HEK293T (cell line): ENCODE data around the gene MORN5.

Source experiments
- BHLHE40 ChIP-seq: fragments of 450-650 bp; IDR thresholded peaks from 2 replicates; pipeline ENCODE4 v1.6.1; 2016; ENCODE audit warnings: mild to moderate bottlenecking, moderate library complexity, borderline replicate concordance
- ELF4 ChIP-seq: fragments of 450-650 bp; IDR thresholded peaks from 2 replicates; pipeline ENCODE4 v1.6.1; 2017; ENCODE audit warnings: antibody characterized with exemption
- FOXA1 ChIP-seq: fragments of 450-650 bp; IDR thresholded peaks from 2 replicates; pipeline ENCODE4 v1.6.1; 2016; ENCODE audit warnings: mild to moderate bottlenecking
- FOXK2 ChIP-seq: fragments of 450-650 bp; IDR thresholded peaks from 2 replicates; pipeline ENCODE4 v1.6.1; 2016; ENCODE audit warnings: mild to moderate bottlenecking
- FOXM1 ChIP-seq: fragments of 450-650 bp; IDR thresholded peaks from 2 replicates; pipeline ENCODE4 v1.6.1; 2017; ENCODE audit warnings: mild to moderate bottlenecking, borderline replicate concordance
- HDGF ChIP-seq: fragments of 450-650 bp; IDR thresholded peaks from 2 replicates; pipeline ENCODE4 v1.6.1; 2017; ENCODE audit warnings: antibody characterized with exemption, borderline replicate concordance
- LEF1 ChIP-seq: fragments of 450-650 bp; IDR thresholded peaks from 2 replicates; pipeline ENCODE4 v1.6.1; 2017; ENCODE audit warnings: mild to moderate bottlenecking, borderline replicate concordance
- NFRKB ChIP-seq: fragments of 450-650 bp; IDR thresholded peaks from 2 replicates; pipeline ENCODE4 v1.6.1; 2016; ENCODE audit warnings: mild to moderate bottlenecking, moderate library complexity
- TARDBP ChIP-seq: fragments of 450-650 bp; IDR thresholded peaks from 2 replicates; pipeline ENCODE4 v1.6.1; 2016
- ZNF384 ChIP-seq: fragments of 450-650 bp; IDR thresholded peaks from 2 replicates; pipeline ENCODE4 v1.6.1; 2016
- TF ChIP-seq, protein P1 (sequence below): fragments of 450-650 bp; IDR thresholded peaks from 2 replicates; pipeline ENCODE4 v1.6.1; 2016

DNA sequence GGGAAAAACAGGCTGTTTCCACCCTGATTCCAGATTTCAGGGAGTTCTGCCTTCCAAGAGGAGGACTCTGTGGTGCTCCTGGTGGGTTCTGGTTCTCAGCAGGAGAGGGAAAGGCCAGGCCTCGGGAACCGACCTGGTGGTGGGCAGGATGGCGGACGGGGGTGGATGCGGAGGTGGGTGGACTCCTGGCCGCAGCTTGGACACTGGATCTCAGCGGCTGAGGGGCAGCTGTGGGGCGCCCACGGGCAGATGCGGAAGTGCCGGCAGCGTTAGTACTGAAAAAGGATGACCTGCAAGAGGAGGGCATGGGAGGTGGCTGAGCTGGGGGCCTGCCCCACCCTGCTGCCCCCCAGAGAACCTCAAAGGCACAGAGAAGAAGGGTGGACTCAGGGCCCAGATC lies 44.8 kb downstream of the MORN5 start:
- TF ChIP-seq LEF1 (no peak), FOXM1 (no peak), NFRKB (no peak), HDGF (no peak), FOXK2 (no peak), BHLHE40 (no peak), ELF4 (no peak), FOXA1 (no peak), ZNF384 (no peak), TARDBP (no peak)
- TF ChIP-seq, protein P1, sequence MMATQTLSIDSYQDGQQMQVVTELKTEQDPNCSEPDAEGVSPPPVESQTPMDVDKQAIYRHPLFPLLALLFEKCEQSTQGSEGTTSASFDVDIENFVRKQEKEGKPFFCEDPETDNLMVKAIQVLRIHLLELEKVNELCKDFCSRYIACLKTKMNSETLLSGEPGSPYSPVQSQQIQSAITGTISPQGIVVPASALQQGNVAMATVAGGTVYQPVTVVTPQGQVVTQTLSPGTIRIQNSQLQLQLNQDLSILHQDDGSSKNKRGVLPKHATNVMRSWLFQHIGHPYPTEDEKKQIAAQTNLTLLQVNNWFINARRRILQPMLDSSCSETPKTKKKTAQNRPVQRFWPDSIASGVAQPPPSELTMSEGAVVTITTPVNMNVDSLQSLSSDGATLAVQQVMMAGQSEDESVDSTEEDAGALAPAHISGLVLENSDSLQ = no peak
